WTC11 (cell line): ENCODE data around the gene PDLIM7. TPM values are rescaled to one million over a fixed set of nuclear protein-coding genes. Genes with fewer than 3 reads are reported as not detected.

Source experiments
- ATAC-seq: fragments of 200-7000 bp; cut with Tn5 transposase; 2 replicates; pipeline ENCODE4 v1.10.0; 2021; ENCODE audit warnings: mild to moderate bottlenecking, moderate library complexity
- CTCF ChIA-PET: fragments of 300-600 bp; sonication (Branson Sonifier 250); formaldehyde crosslinking; loops from one replicate; lab custom pipeline; 2021; ENCODE audit warnings: antibody characterized with exemption; lab: Charles Lee
- POLR2A ChIA-PET: fragments of 350-600 bp; sonication (Branson Sonifier 250); formaldehyde crosslinking; loops from one replicate; lab custom pipeline; 2021; ENCODE audit warnings: antibody characterized with exemption; lab: Charles Lee
- DNase-seq: peaks from one replicate; pipeline ENCODE4 v3.0.0; 2021; ENCODE audit warnings: low spot score
- H3K27ac Mint-ChIP-seq: 2 replicates; pipeline ENCODE4 v1.8.0; 2021; ENCODE audit warnings: mixed read lengths
- H3K27me3 Mint-ChIP-seq: 2 replicates; pipeline ENCODE4 v1.8.0; 2021; ENCODE audit warnings: low read depth, mild to moderate bottlenecking, moderate library complexity, mixed read lengths
- H3K36me3 Mint-ChIP-seq: 2 replicates; pipeline ENCODE4 v1.8.0; 2021; ENCODE audit warnings: mixed read lengths
- H3K4me1 Mint-ChIP-seq: 2 replicates; pipeline ENCODE4 v1.8.0; 2022; ENCODE audit warnings: mixed read lengths
- H3K4me3 Mint-ChIP-seq: 2 replicates; pipeline ENCODE4 v1.8.0; 2021; ENCODE audit warnings: mild to moderate bottlenecking, moderate library complexity, mixed read lengths
- H3K9me3 Mint-ChIP-seq: 2 replicates; pipeline ENCODE4 v1.8.0; 2021; ENCODE audit warnings: mixed read lengths
- ATF1 ChIP-seq: sonication (generic); formaldehyde crosslinking; IDR thresholded peaks from 2 replicates; pipeline ENCODE4 v1.8.1; 2023; ENCODE audit warnings: mild to moderate bottlenecking, moderate library complexity, missing genetic modification reagents
- CREM ChIP-seq: sonication (generic); formaldehyde crosslinking; IDR thresholded peaks from 2 replicates; pipeline ENCODE4 v1.8.1; 2022; ENCODE audit warnings: mild to moderate bottlenecking, missing genetic modification reagents, moderate library complexity
- E2F5 ChIP-seq: sonication (generic); formaldehyde crosslinking; IDR thresholded peaks from 2 replicates; pipeline ENCODE4 v1.8.1; 2022; ENCODE audit warnings: mild to moderate bottlenecking, moderate library complexity, missing genetic modification reagents
- ELF4 ChIP-seq: sonication (generic); formaldehyde crosslinking; IDR thresholded peaks from 2 replicates; pipeline ENCODE4 v1.8.1; 2022; ENCODE audit warnings: low read depth, mild to moderate bottlenecking, moderate library complexity, missing genetic modification reagents
- EMX1 ChIP-seq: fragments of 250-450 bp; sonication (Bioruptor Pico); IDR thresholded peaks from 2 replicates; pipeline ENCODE4 v1.8.0; 2021; ENCODE audit warnings: mild to moderate bottlenecking
- ERG ChIP-seq: fragments of 250-450 bp; sonication (Bioruptor Pico); IDR thresholded peaks from 2 replicates; pipeline ENCODE4 v1.8.0; 2021; ENCODE audit warnings: mild to moderate bottlenecking
- ESRRA ChIP-seq: sonication (generic); formaldehyde crosslinking; IDR thresholded peaks from 2 replicates; pipeline ENCODE4 v1.8.1; 2022; ENCODE audit warnings: mild to moderate bottlenecking, missing genetic modification reagents, borderline replicate concordance
- FOXJ3 ChIP-seq: sonication (generic); formaldehyde crosslinking; IDR thresholded peaks from 2 replicates; pipeline ENCODE4 v1.9.0; 2021; ENCODE audit warnings: missing genetic modification reagents, mild to moderate bottlenecking, borderline replicate concordance
- KAT7 ChIP-seq: sonication (generic); formaldehyde crosslinking; IDR thresholded peaks from 2 replicates; pipeline ENCODE4 v1.8.1; 2023; ENCODE audit warnings: missing genetic modification reagents, mild to moderate bottlenecking, borderline replicate concordance
- MLX ChIP-seq: sonication (generic); formaldehyde crosslinking; IDR thresholded peaks from 2 replicates; pipeline ENCODE4 v1.8.1; 2023; ENCODE audit warnings: mild to moderate bottlenecking, missing genetic modification reagents, moderate library complexity
- MXD4 ChIP-seq: fragments of 250-450 bp; sonication (Bioruptor Pico); IDR thresholded peaks from 2 replicates; pipeline ENCODE4 v1.8.0; 2021; ENCODE audit warnings: mild to moderate bottlenecking, moderate library complexity, borderline replicate concordance
- MYBL2 ChIP-seq: sonication (generic); formaldehyde crosslinking; IDR thresholded peaks from 2 replicates; pipeline ENCODE4 v1.8.1; 2023; ENCODE audit warnings: mild to moderate bottlenecking, moderate library complexity, missing genetic modification reagents
- OVOL2 ChIP-seq: fragments of 250-450 bp; sonication (Bioruptor Pico); IDR thresholded peaks from 2 replicates; pipeline ENCODE4 v1.9.0; 2021; ENCODE audit warnings: mild to moderate bottlenecking, borderline replicate concordance
- RORB ChIP-seq: fragments of 250-450 bp; sonication (Bioruptor Pico); IDR thresholded peaks from 2 replicates; pipeline ENCODE4 v1.9.0; 2021; ENCODE audit warnings: mild to moderate bottlenecking
- SMAD3 ChIP-seq: sonication (generic); formaldehyde crosslinking; IDR thresholded peaks from 2 replicates; pipeline ENCODE4 v1.8.0; 2022; ENCODE audit warnings: missing genetic modification reagents, mild to moderate bottlenecking, borderline replicate concordance
- ZNF425 ChIP-seq: fragments of 250-450 bp; sonication (Bioruptor Pico); conservative IDR thresholded peaks from 2 replicates; pipeline ENCODE4 v1.9.0; 2021; ENCODE audit warnings: mild to moderate bottlenecking
- total RNA-seq: library from RNA; stranded (reverse); gene quantifications from 3 replicates; pipeline ENCODE4 v1.2.3, GENCODE V29; 2021
- TF ChIP-seq, protein P1 (sequence below): sonication (generic); formaldehyde crosslinking; IDR thresholded peaks from 2 replicates; pipeline ENCODE4 v1.8.0; 2023; ENCODE audit warnings: mild to moderate bottlenecking, missing genetic modification reagents

The PDLIM7 gene
- total RNA-seq, 1 experiment from 2014 or later, result 142 TPM

DNA sequence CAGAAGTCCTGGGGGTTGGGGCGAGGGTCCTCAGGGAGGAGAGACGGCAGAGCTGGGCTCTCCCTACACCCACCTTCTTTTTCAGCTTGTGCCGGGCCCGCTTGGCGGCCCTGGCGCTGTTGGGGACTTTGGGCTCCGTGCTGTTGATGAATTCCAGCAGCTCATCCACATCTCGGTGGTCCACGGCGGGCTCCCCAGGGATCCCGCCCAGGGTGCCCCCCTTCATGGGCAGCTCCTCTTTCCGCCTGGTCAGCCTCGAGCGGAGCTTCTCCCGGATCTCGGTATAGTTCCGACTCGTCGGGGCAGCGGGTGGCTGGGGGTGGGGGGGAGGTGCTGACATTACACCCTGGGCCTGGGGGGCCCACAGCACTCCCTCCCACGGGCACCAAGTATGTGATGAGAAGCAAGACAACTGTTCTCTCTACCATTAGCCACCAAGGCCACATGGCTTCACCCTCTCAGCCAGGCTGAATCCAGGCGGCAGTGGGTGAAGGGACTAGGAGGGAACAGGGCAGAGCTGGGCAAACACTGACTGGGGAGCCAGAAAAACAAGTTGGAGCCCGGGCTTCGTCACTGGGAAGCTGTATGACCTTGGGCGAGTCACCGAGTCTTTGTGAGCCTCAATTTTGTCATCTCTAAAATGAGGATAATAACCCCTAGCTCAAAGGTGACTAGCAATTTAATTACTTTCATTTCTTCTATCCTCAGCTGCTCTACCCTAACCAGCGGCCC is 34.0 kb upstream of the PDLIM7 start:
- Mint-ChIP-seq H3K36me3 (peaks cover 28% of the 10 kb centered on the region), H3K4me3 (no peak overlapping the region), H3K4me1 (no peaks in the 10 kb centered on the region), H3K27ac (no peak overlapping the region), H3K9me3 (no peaks in the 10 kb centered on the region), H3K27me3 (no peaks in the 10 kb centered on the region)
- no peak for ATAC-seq
- CTCF ChIA-PET, result interaction anchor here (0.6 to 1.3 kb wide), 2 partner anchors 30 to 70 kb away, joined by 3 to 5 read pairs; no protein-coding TSS in a partner anchor
- no peak for DNase-seq
- TF ChIP-seq SMAD3 (CRISPR knock-in tag) (no peak), OVOL2 (CRISPR knock-in tag) (no peak), ERG (CRISPR knock-in tag) (no peak), MYBL2 (CRISPR knock-in tag) (no peak), MXD4 (no peak), FOXJ3 (CRISPR knock-in tag) (no peak), MLX (no peak)
- POLR2A ChIA-PET, result no interaction called here

DNA sequence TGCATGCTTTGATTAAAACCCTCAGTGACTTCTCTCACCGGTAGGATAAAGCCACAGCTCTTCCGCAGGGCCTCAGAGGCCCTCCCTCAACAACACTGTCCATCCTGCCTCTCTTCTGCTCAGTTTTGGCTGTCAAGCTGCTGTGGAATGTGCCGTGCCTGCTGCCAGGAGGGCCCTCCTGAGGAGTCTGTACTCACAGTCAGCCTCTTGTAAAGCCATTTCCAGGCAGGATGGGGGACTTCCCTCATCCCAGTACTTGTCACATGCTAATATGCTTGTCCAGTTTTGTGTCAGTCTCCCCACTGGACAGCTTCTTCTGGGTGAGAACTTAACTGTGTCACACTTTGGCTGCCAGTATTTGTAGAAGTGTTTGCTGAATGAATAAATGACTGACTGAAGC is 33.2 kb upstream of the PDLIM7 start:
- no peak overlapping the region for H3K27ac Mint-ChIP-seq
- no peaks in the 10 kb centered on the region for H3K4me1 Mint-ChIP-seq
- POLR2A ChIA-PET, result no interaction called here
- H3K36me3 Mint-ChIP-seq, result peaks cover 29% of the 10 kb centered on the region
- no peak overlapping the region for H3K4me3 Mint-ChIP-seq
- DNase-seq (no peak), ATAC-seq (no peak)
- H3K9me3 Mint-ChIP-seq, result no peaks in the 10 kb centered on the region
- CTCF ChIA-PET, result interaction anchor here (0.6 to 1.3 kb wide), 2 partner anchors 22 to 71 kb away, joined by 3 to 4 read pairs; partner anchors contain the start of gene DOK3
- TF ChIP-seq KAT7 (CRISPR knock-in tag), result no peak
- no peak for TF ChIP-seq ATF1
- TF ChIP-seq CREM, result no peak
- TF ChIP-seq, protein P1, sequence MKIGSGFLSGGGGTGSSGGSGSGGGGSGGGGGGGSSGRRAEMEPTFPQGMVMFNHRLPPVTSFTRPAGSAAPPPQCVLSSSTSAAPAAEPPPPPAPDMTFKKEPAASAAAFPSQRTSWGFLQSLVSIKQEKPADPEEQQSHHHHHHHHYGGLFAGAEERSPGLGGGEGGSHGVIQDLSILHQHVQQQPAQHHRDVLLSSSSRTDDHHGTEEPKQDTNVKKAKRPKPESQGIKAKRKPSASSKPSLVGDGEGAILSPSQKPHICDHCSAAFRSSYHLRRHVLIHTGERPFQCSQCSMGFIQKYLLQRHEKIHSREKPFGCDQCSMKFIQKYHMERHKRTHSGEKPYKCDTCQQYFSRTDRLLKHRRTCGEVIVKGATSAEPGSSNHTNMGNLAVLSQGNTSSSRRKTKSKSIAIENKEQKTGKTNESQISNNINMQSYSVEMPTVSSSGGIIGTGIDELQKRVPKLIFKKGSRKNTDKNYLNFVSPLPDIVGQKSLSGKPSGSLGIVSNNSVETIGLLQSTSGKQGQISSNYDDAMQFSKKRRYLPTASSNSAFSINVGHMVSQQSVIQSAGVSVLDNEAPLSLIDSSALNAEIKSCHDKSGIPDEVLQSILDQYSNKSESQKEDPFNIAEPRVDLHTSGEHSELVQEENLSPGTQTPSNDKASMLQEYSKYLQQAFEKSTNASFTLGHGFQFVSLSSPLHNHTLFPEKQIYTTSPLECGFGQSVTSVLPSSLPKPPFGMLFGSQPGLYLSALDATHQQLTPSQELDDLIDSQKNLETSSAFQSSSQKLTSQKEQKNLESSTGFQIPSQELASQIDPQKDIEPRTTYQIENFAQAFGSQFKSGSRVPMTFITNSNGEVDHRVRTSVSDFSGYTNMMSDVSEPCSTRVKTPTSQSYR (CRISPR knock-in tag), result no peak
- no peak for TF ChIP-seq ELF4
- no peak for TF ChIP-seq ESRRA (CRISPR knock-in tag)
- TF ChIP-seq RORB (CRISPR knock-in tag), result no peak
- no peak for TF ChIP-seq ZNF425 (CRISPR knock-in tag)
- no peak for TF ChIP-seq E2F5 (CRISPR knock-in tag)
- TF ChIP-seq EMX1 (CRISPR knock-in tag), result no peak
- H3K27me3 Mint-ChIP-seq, result no peaks in the 10 kb centered on the region
